Mononuclear cell (primary cell): ENCODE measurements around the gene IGSF21. TPM values are rescaled to one million over a fixed set of nuclear protein-coding genes. Genes with fewer than 3 reads are reported as not detected.

Experiments
- H3K27me3 ChIP-seq: 2 replicates; pipeline ENCODE4 v1.6.0; 2011; ENCODE audit warnings: low read length, control low read depth; ENCODE audit not compliant: insufficient read depth
- H3K4me1 ChIP-seq: 2 replicates; pipeline ENCODE4 v1.5.1; 2011; ENCODE audit warnings: mild to moderate bottlenecking, low read length, control low read depth; ENCODE audit not compliant: insufficient read depth
- H3K4me3 ChIP-seq: 2 replicates; pipeline ENCODE4 v1.5.1; 2011; ENCODE audit warnings: mild to moderate bottlenecking, low read length, moderate library complexity
- H3K9me3 ChIP-seq: 2 replicates; pipeline ENCODE4 v1.5.1; 2011; ENCODE audit warnings: low read depth, mild to moderate bottlenecking, control low read depth, low read length
- total RNA-seq: library from RNA; depleted of rRNA; stranded (reverse); fragments of >200 nt; gene quantifications from one replicate; pipeline ENCODE4 v1.2.3, GENCODE V29; 2012

The IGSF21 gene
- total RNA-seq: not detected

GRCh38 chr1:18107369-18108298, at the start of gene IGSF21:
IGSF21 (plus strand) TSS chr1:18107798; CDS start chr1:18108129, 331 bp downstream.
- no peaks in the 10 kb centered on the region for H3K9me3 ChIP-seq
- peaks cover 55% of the 10 kb centered on the region for H3K27me3 ChIP-seq
- H3K4me1 ChIP-seq: no peaks in the 10 kb centered on the region
- no peak within 1 kb of the TSS for H3K4me3 ChIP-seq

- H3K4me3 ChIP-seq: no peak overlapping the region
- no peaks in the 10 kb centered on the region for H3K4me1 ChIP-seq
- no peaks in the 10 kb centered on the region for H3K27me3 ChIP-seq
- no peaks in the 10 kb centered on the region for H3K9me3 ChIP-seq
Measured at GRCh38 chr1:18058206-18058921, 49.2 kb upstream of the IGSF21 start.

- Histone ChIP-seq H3K4me1 (no peaks in the 10 kb centered on the region), H3K4me3 (no peak overlapping the region), H3K27me3 (no peaks in the 10 kb centered on the region), H3K9me3 (no peaks in the 10 kb centered on the region)
Measured at GRCh38 chr1:18058981-18059605, 48.5 kb upstream of the IGSF21 start.

GRCh38 chr1:18060366-18060765, 47.2 kb upstream of the IGSF21 start:
- H3K27me3 ChIP-seq: no peaks in the 10 kb centered on the region
- no peak overlapping the region for H3K4me3 ChIP-seq
- H3K9me3 ChIP-seq: no peaks in the 10 kb centered on the region
- no peaks in the 10 kb centered on the region for H3K4me1 ChIP-seq

GRCh38 chr1:18062185-18062584, 45.4 kb upstream of the IGSF21 start:
- Histone ChIP-seq H3K4me1 (no peaks in the 10 kb centered on the region), H3K27me3 (no peaks in the 10 kb centered on the region), H3K9me3 (no peaks in the 10 kb centered on the region), H3K4me3 (no peak overlapping the region)

GRCh38 chr1:18064534-18064933, 43.1 kb upstream of the IGSF21 start:
- H3K4me3 ChIP-seq: no peak overlapping the region
- no peaks in the 10 kb centered on the region for H3K27me3 ChIP-seq
- no peaks in the 10 kb centered on the region for H3K9me3 ChIP-seq
- H3K4me1 ChIP-seq: no peaks in the 10 kb centered on the region

GRCh38 chr1:18066576-18066975, 41.0 kb upstream of the IGSF21 start:
- Histone ChIP-seq H3K9me3 (no peaks in the 10 kb centered on the region), H3K4me3 (no peak overlapping the region), H3K27me3 (no peaks in the 10 kb centered on the region), H3K4me1 (no peaks in the 10 kb centered on the region)

GRCh38 chr1:18069903-18070302, 37.7 kb upstream of the IGSF21 start:
- H3K27me3 ChIP-seq: no peaks in the 10 kb centered on the region
- H3K9me3 ChIP-seq: no peaks in the 10 kb centered on the region
- H3K4me3 ChIP-seq: no peak overlapping the region
- H3K4me1 ChIP-seq: no peaks in the 10 kb centered on the region

GRCh38 chr1:18072066-18072465, 35.5 kb upstream of the IGSF21 start:
- Histone ChIP-seq H3K4me3 (no peak overlapping the region), H3K4me1 (no peaks in the 10 kb centered on the region)

GRCh38 chr1:18073066-18073642, 34.4 kb upstream of the IGSF21 start:
- no peak overlapping the region for H3K4me3 ChIP-seq
- H3K27me3 ChIP-seq: no peaks in the 10 kb centered on the region

More at GRCh38 chr1:18072066-18072465, 35.5 kb upstream of the IGSF21 start:
- Histone ChIP-seq H3K9me3 (no peaks in the 10 kb centered on the region), H3K27me3 (no peaks in the 10 kb centered on the region)

GRCh38 chr1:18077657-18078215, 29.9 kb upstream of the IGSF21 start:
- no peaks in the 10 kb centered on the region for H3K27me3 ChIP-seq
- H3K4me3 ChIP-seq: no peak overlapping the region
- no peaks in the 10 kb centered on the region for H3K9me3 ChIP-seq
- H3K4me1 ChIP-seq: no peaks in the 10 kb centered on the region

More at GRCh38 chr1:18073066-18073642, 34.4 kb upstream of the IGSF21 start:
- H3K9me3 ChIP-seq: no peaks in the 10 kb centered on the region
- H3K4me1 ChIP-seq: no peaks in the 10 kb centered on the region

GRCh38 chr1:18079941-18080735, 27.5 kb upstream of the IGSF21 start:
- Histone ChIP-seq H3K4me3 (no peak overlapping the region), H3K9me3 (no peaks in the 10 kb centered on the region), H3K27me3 (no peaks in the 10 kb centered on the region)

GRCh38 chr1:18085387-18086074, 22.1 kb upstream of the IGSF21 start:
- H3K9me3 ChIP-seq: no peaks in the 10 kb centered on the region
- H3K4me1 ChIP-seq: no peaks in the 10 kb centered on the region
- no peak overlapping the region for H3K4me3 ChIP-seq
- H3K27me3 ChIP-seq: no peaks in the 10 kb centered on the region

More at GRCh38 chr1:18079941-18080735, 27.5 kb upstream of the IGSF21 start:
- H3K4me1 ChIP-seq: no peaks in the 10 kb centered on the region
